ENCODE data around the gene TBX15.
"Not testable (repeated sequence)": the region's sequence is repeated elsewhere in the genome, so short reads cannot be mapped to it uniquely, and the experiment has no call there.

The TBX15 gene

GRCh38 chr1:118933051-118933781 is 54.9 kb downstream of the TBX15 start:
- in situ Hi-C loops (cut with HindIII; ENCODE audit: low sequenced_read_pairs): no loop called here

- in situ Hi-C loops (cut with HindIII; ENCODE audit: low sequenced_read_pairs): no loop called here
Measured at GRCh38 chr1:118931876-118932275, 56.3 kb downstream of the TBX15 start.

- in situ Hi-C loops (cut with HindIII; ENCODE audit: low sequenced_read_pairs): no loop called here
Measured at GRCh38 chr1:118928739-118929554, 59.2 kb downstream of the TBX15 start.

GRCh38 chr1:118927427-118928187 is 60.5 kb downstream of the TBX15 start:
- in situ Hi-C loops (cut with HindIII; ENCODE audit: low sequenced_read_pairs): no loop called here

GRCh38 chr1:118926261-118926660 is 61.9 kb downstream of the TBX15 start:
- in situ Hi-C loops (cut with HindIII; ENCODE audit: low sequenced_read_pairs): no loop called here

GRCh38 chr1:118925651-118926050 is 62.5 kb downstream of the TBX15 start:
- in situ Hi-C loops (cut with HindIII; ENCODE audit: low sequenced_read_pairs): no loop called here

- in situ Hi-C loops (cut with HindIII; ENCODE audit: low sequenced_read_pairs): no loop called here
Measured at GRCh38 chr1:118923319-118923718, 64.8 kb downstream of the TBX15 start.

- in situ Hi-C loops (cut with HindIII; ENCODE audit: low sequenced_read_pairs): no loop called here
Measured at GRCh38 chr1:118921994-118922393, 66.1 kb downstream of the TBX15 start.

- in situ Hi-C loops (cut with HindIII; ENCODE audit: low sequenced_read_pairs): no loop called here
Measured at GRCh38 chr1:118920124-118920717, 67.9 kb downstream of the TBX15 start.

- in situ Hi-C loops (cut with HindIII; ENCODE audit: low sequenced_read_pairs): no loop called here
Measured at GRCh38 chr1:118918940-118919259, 69.2 kb downstream of the TBX15 start.

- in situ Hi-C loops (cut with HindIII; ENCODE audit: low sequenced_read_pairs): no loop called here
Measured at GRCh38 chr1:118918230-118918939, 69.8 kb downstream of the TBX15 start.

- in situ Hi-C loops (cut with HindIII; ENCODE audit: low sequenced_read_pairs): not testable (repeated sequence)
Measured at GRCh38 chr1:118916346-118916745, 71.8 kb downstream of the TBX15 start.

- in situ Hi-C loops (cut with HindIII; ENCODE audit: low sequenced_read_pairs): no loop called here
Measured at GRCh38 chr1:118914379-118915161, 73.6 kb downstream of the TBX15 start.

GRCh38 chr1:118913818-118914217 is 74.3 kb downstream of the TBX15 start:
- in situ Hi-C loops (cut with HindIII; ENCODE audit: low sequenced_read_pairs): no loop called here

GRCh38 chr1:118912574-118912973 is 75.6 kb downstream of the TBX15 start:
- in situ Hi-C loops (cut with HindIII; ENCODE audit: low sequenced_read_pairs): no loop called here

- in situ Hi-C loops (cut with HindIII; ENCODE audit: low sequenced_read_pairs): no loop called here
Measured at GRCh38 chr1:118911571-118911970, 76.6 kb downstream of the TBX15 start.

GRCh38 chr1:118907466-118907865 is 80.7 kb downstream of the TBX15 start:
- in situ Hi-C loops (cut with HindIII; ENCODE audit: low sequenced_read_pairs): no loop called here

- in situ Hi-C loops (cut with HindIII; ENCODE audit: low sequenced_read_pairs): no loop called here
Measured at GRCh38 chr1:118905671-118906070, 82.5 kb downstream of the TBX15 start.

GRCh38 chr1:118905196-118905595 is 82.9 kb downstream of the TBX15 start:
- in situ Hi-C loops (cut with HindIII; ENCODE audit: low sequenced_read_pairs): no loop called here

- in situ Hi-C loops (cut with HindIII; ENCODE audit: low sequenced_read_pairs): no loop called here
Measured at GRCh38 chr1:118902711-118903191, 85.4 kb downstream of the TBX15 start.

Data from endothelial cell of hepatic sinusoid (primary cell).